K562 (cell line): ENCODE data around the gene ACCSL. TPM values are rescaled to one million over a fixed set of nuclear protein-coding genes. Genes with fewer than 3 reads are reported as not detected.

Experiments used
- ATAC-seq: fragments of 200-7000 bp; cut with Tn5 transposase; 3 replicates; pipeline ENCODE4 v1.9.1; 2020; ENCODE audit warnings: moderate library complexity
- BruUV-seq: library from RNA; stranded (reverse); fragments of 400-500 nt; replicated peaks from 2 replicates; lab custom pipeline; 2021; lab: Mats Ljungman, UMichigan
- CTCF ChIA-PET: fragments of 300-600 bp; formaldehyde crosslinking; extraction: SDS; loops from one replicate; lab custom pipeline; 2021; ENCODE audit warnings: low intra/inter-chr PET ratio; lab: Yijun Ruan, JAX
- POLR2A ChIA-PET: fragments of 300-600, 350-650 bp; sonication (Branson Sonifier 250); formaldehyde crosslinking; extraction: SDS; loops from one replicate; lab custom pipeline; 2021; ENCODE audit warnings: antibody characterized with exemption, inconsistent platforms; lab: Yijun Ruan, JAX
- DNase-seq, 4 experiments: peaks; one replicate each; pipeline versions ENCODE4 v3.0.0 to v3.0.0-alpha.2; 2011 to 2018; ENCODE audit warnings: low spot score in 3 of 4, mixed read lengths in 3 of 4; ENCODE audit errors: extremely low read depth in 1 of 4
- FAIRE-seq: peaks from 2 replicates; lab custom pipeline; 2011; peaks lifted over from hg19 to GRCh38; lab: Jason Lieb, UNC
- H2AFZ ChIP-seq: 2 replicates; pipeline ENCODE4 v1.6.0; 2011; ENCODE audit warnings: low read depth, low read length, control low read depth, inconsistent platforms
- H3K27ac ChIP-seq: fragments of 200-600 bp; 3 replicates; pipeline ENCODE4 v1.8.0; 2011; ENCODE audit warnings: low read depth, mild to moderate bottlenecking, control low read depth, inconsistent platforms, low read length, moderate library complexity, mixed read lengths; ENCODE audit errors: extremely low read depth
- H3K27me3 ChIP-seq, 2 experiments: fragments of 300-600 bp in 1 of 2; 2 replicates in 1 of 2; 3 replicates in 1 of 2; pipeline versions ENCODE4 v1.6.0 to v1.8.0; 2011; ENCODE audit warnings: inconsistent platforms in 2 of 2, low read length in 2 of 2, mild to moderate bottlenecking in 1 of 2, mixed read lengths in 1 of 2, moderate library complexity in 1 of 2; ENCODE audit not compliant: control insufficient read depth in 2 of 2, insufficient read depth in 2 of 2
- H3K36me3 ChIP-seq: fragments of 300-600 bp; 3 replicates; pipeline ENCODE4 v1.8.0; 2011; ENCODE audit warnings: mild to moderate bottlenecking, low read length, inconsistent platforms; ENCODE audit not compliant: control insufficient read depth, insufficient read depth
- H3K4me1 ChIP-seq, 2 experiments: fragments of 200-600 bp in 1 of 2; replicated peaks in 1 of 2; 2 replicates in 1 of 2; 3 replicates in 1 of 2; pipeline versions ENCODE4 v1.5.1 to v1.8.0; 2011; ENCODE audit warnings: inconsistent platforms in 2 of 2, low read length in 2 of 2, mild to moderate bottlenecking in 1 of 2, mixed read lengths in 1 of 2, moderate library complexity in 1 of 2; ENCODE audit not compliant: control insufficient read depth in 2 of 2, insufficient read depth in 2 of 2
- H3K4me2 ChIP-seq: 2 replicates; pipeline ENCODE4 v1.6.1; 2011; ENCODE audit warnings: low read length, control low read depth, inconsistent platforms, mixed read lengths; ENCODE audit not compliant: insufficient read depth
- H3K4me3 ChIP-seq: fragments of 200-600 bp; sonication (generic), shearing (Covaris generic); 2 replicates; pipeline ENCODE4 v1.5.1; 2016; ENCODE audit warnings: control low read depth, inconsistent platforms
- H3K79me2 ChIP-seq: fragments of 200-600 bp; 3 replicates; pipeline ENCODE4 v1.8.0; 2011; ENCODE audit warnings: low read length, inconsistent platforms; ENCODE audit not compliant: control insufficient read depth, insufficient read depth
- H3K9ac ChIP-seq, 2 experiments: 2 replicates each; pipeline versions ENCODE4 v1.6.0 to v1.6.1; 2011; ENCODE audit warnings: low read depth in 2 of 2, low read length in 2 of 2, control low read depth in 1 of 2, inconsistent platforms in 1 of 2, mild to moderate bottlenecking in 1 of 2, mixed read lengths in 1 of 2; ENCODE audit not compliant: insufficient read depth in 1 of 2
- H3K9me1 ChIP-seq: one replicate; pipeline ENCODE4 v1.6.0; 2011; ENCODE audit warnings: inconsistent platforms, mild to moderate bottlenecking, low read length, moderate library complexity; ENCODE audit not compliant: control insufficient read depth, insufficient read depth
- H3K9me3 ChIP-seq: replicated peaks from 2 replicates; pipeline ENCODE4 v1.5.1; 2011; ENCODE audit warnings: low read depth, low read length, inconsistent platforms; ENCODE audit not compliant: control insufficient read depth, insufficient read depth
- H4K20me1 ChIP-seq: replicated peaks from 2 replicates; pipeline ENCODE4 v1.6.1; 2011; ENCODE audit warnings: low read length, inconsistent platforms, mixed read lengths; ENCODE audit not compliant: control insufficient read depth, insufficient read depth
- CEBPG ChIP-seq, 3 experiments: fragments of 200-800 bp in 1 of 3; sonication (Bioruptor generic) in 1 of 3; sonication (generic) in 1 of 3; formaldehyde crosslinking in 1 of 3; IDR thresholded peaks in 2 of 3; conservative IDR thresholded peaks in 1 of 3; 2 replicates each; pipeline versions ENCODE4 v1.6.1 to v1.8.0; 2016 to 2022; ENCODE audit warnings: missing compliant biosample characterization in 2 of 3, missing genetic modification characterization in 2 of 3, mild to moderate bottlenecking in 1 of 3, missing genetic modification reagents in 1 of 3
- KDM4B ChIP-seq, 2 experiments: fragments of 450-650 bp in 1 of 2; sonication (generic) in 1 of 2; IDR thresholded peaks; 2 replicates each; pipeline ENCODE4 v1.6.1; 2016 to 2017; ENCODE audit warnings: borderline replicate concordance in 2 of 2, antibody characterized with exemption in 1 of 2, low read depth in 1 of 2, mild to moderate bottlenecking in 1 of 2
- ZFP30 ChIP-seq: fragments of 250-450 bp; sonication (Bioruptor Pico); IDR thresholded peaks from 2 replicates; pipeline ENCODE4 v1.8.0; 2022; ENCODE audit warnings: moderate library complexity, mild to moderate bottlenecking, inconsistent platforms, borderline replicate concordance
- ZNF146 ChIP-seq: IDR thresholded peaks from one replicate; pipeline ENCODE4 v1.6.1; 2018; ENCODE audit warnings: missing compliant biosample characterization; ENCODE audit not compliant: unreplicated experiment
- WGBS: fragments of 100-300 bp; shearing (Covaris generic); methylation state at CpG from one replicate; pipeline ENCODE4 v1.1.6; 2016; ENCODE audit warnings: low coverage, mixed read lengths; ENCODE audit not compliant: insufficient coverage; ENCODE audit errors: missing lambda C conversion rate; 5-methylcytosine and 5-hydroxymethylcytosine counted together
- in situ Hi-C: fragments of 300-500 bp; cut with MboI; formaldehyde crosslinking; loops from 4 replicates; pipeline ENCODE4 v1.15.0; 2018; ENCODE audit warnings: inconsistent platforms, mixed read lengths
- intact Hi-C: fragments of 100-400 bp; cut with micrococcal nuclease; formaldehyde crosslinking; loops from 2 replicates; pipeline ENCODE4 v1.14.2; 2022
- polyA plus RNA-seq, 8 experiments: library from polyadenylated mRNA; depleted of rRNA in 4 of 8; stranded (reverse) in 5 of 8; unstranded in 3 of 8; fragments of >200 nt; fragmentation: Nextera tagmentation in 2 of 8; fragmentation: Illumina TruSeq in 1 of 8; extraction: Ambion mirVana in 2 of 8; extraction: Trizol in 1 of 8; gene quantifications; 2 replicates each; pipeline versions ENCODE4 v1.2.1 to v1.2.3, GENCODE V29; 2011 to 2014; ENCODE audit warnings: inconsistent platforms in 1 of 8, missing spikeins in 1 of 8
- total RNA-seq, 7 experiments: library from RNA; depleted of rRNA in 6 of 7; stranded (reverse); fragments of >200 nt in 6 of 7; fragmentation: Illumina TruSeq in 2 of 7; extraction: Trizol in 2 of 7; gene quantifications; 2 replicates each; pipeline versions ENCODE4 v1.2.1 to v1.2.3, GENCODE V29; 2011 to 2021; ENCODE audit warnings: low replicate concordance in 1 of 7

ACCSL gene
- total and polyA plus RNA-seq, 9 of the 15 experiments (the other 6 are each of a cell fraction or from before 2014, with no cell fraction given), result not detected

GRCh38 chr11:44007481-44008087 lies 40.2 kb upstream of the ACCSL start:
- Histone ChIP-seq H3K36me3 (no peaks in the 10 kb centered on the region), H3K27me3 (peaks cover 20 to 57% of the 10 kb centered on the region in 2 experiments; a peak in 4 of 5 replicates), H3K9me1 (peaks cover 3% of the 10 kb centered on the region), H2AFZ (no peak overlapping the region), H3K4me3 (no peak overlapping the region), H3K27ac (no peak overlapping the region), H3K9me3 (no peaks in the 10 kb centered on the region), H3K4me1 (peaks cover 0 to 4% of the 10 kb centered on the region in 2 experiments; a peak in 3 of 5 replicates), H3K79me2 (no peaks in the 10 kb centered on the region), H4K20me1 (no peaks in the 10 kb centered on the region; the same call in 1 of the 2 replicates), H3K4me2 (no peak overlapping the region), H3K9ac (no peak overlapping the region; a peak in 1 of 4 replicates)
- TF ChIP-seq CEBPG (CRISPR knock-in tag; IDR thresholded peaks at IDR 0.05) (no peak), CEBPG (tag; conservative IDR thresholded peaks at IDR 0.05 in 1 of 2, IDR thresholded peaks at IDR 0.05 in 1 of 2) (no peak), ZNF146 (CRISPR knock-in tag) (no peak), KDM4B (IDR thresholded peaks at IDR 0.05; ENCODE audit: borderline replicate concordance in 2 of 2, low read depth in 1 of 2) (no peak), ZFP30 (CRISPR knock-in tag) (no peak)
- no peak; the same call in 2 of the 3 replicates for ATAC-seq
- ChIA-PET CTCF (no interaction called here), POLR2A (no interaction called here)
- FAIRE-seq, result no peak
- in situ Hi-C loops, result no loop called here
- WGBS, result 7% methylated on average over 5 of the region's 5 CpGs
- no peak for DNase-seq
- intact Hi-C loops, result no loop called here
- BruUV-seq, result no TSS peak
